Breast epithelium (tissue), 4 donors: ENCODE data around the gene TSEN15. TPM values are rescaled to one million over a fixed set of nuclear protein-coding genes. Genes with fewer than 3 reads are reported as not detected.

Source experiments
- DNase-seq, 2 donors: peaks; one replicate each; pipeline ENCODE4 v3.0.0-alpha.2; 2019; ENCODE audit warnings: low spot score in 2 of 2
- H3K27ac ChIP-seq, 2 donors: fragments of 200-600 bp; sonication (generic) in 1 of 2; one replicate each; pipeline ENCODE4 v1.5.1; 2016 to 2019; ENCODE audit warnings: mild to moderate bottlenecking in 1 of 2
- H3K27me3 ChIP-seq, 2 donors: fragments of 200-600 bp; sonication (generic) in 1 of 2; one replicate each; pipeline versions ENCODE4 v1.5.1 to v1.6.0; 2017 to 2019; ENCODE audit warnings: control low read depth in 1 of 2, mild to moderate bottlenecking in 1 of 2
- H3K36me3 ChIP-seq: fragments of 200-600 bp; one replicate; pipeline ENCODE4 v1.5.1; 2019
- H3K4me1 ChIP-seq, 2 donors: fragments of 200-600 bp; sonication (generic); one replicate each; pipeline ENCODE4 v1.5.1; 2016 to 2019; ENCODE audit warnings: control low read depth in 1 of 2
- H3K4me3 ChIP-seq, 3 donors: fragments of 200-600 bp; sonication (generic); 1 replicate in 2 of 3; 2 replicates in 1 of 3; pipeline ENCODE4 v1.5.1; 2016 to 2019; ENCODE audit warnings: mild to moderate bottlenecking in 3 of 3, moderate library complexity in 2 of 3
- H3K9me3 ChIP-seq, 2 donors: fragments of 200-600 bp; sonication (generic) in 1 of 2; one replicate each; pipeline ENCODE4 v1.5.1; 2016 to 2019; ENCODE audit warnings: control low read depth in 1 of 2
- CTCF ChIP-seq, 3 donors: fragments of 450-650 bp; IDR thresholded peaks; one replicate each; pipeline ENCODE4 v1.5.1; 2016 to 2017; ENCODE audit warnings: antibody characterized with exemption in 3 of 3, mild to moderate bottlenecking in 3 of 3, moderate library complexity in 3 of 3
- POLR2A ChIP-seq: fragments of 450-650 bp; IDR thresholded peaks from one replicate; pipeline ENCODE4 v1.6.1; 2016; ENCODE audit warnings: antibody characterized with exemption, mild to moderate bottlenecking, moderate library complexity
- POLR2AphosphoS5 ChIP-seq, 3 donors: sonication (generic); formaldehyde crosslinking; IDR thresholded peaks; one replicate each; pipeline ENCODE4 v1.6.1; 2017; ENCODE audit warnings: antibody characterized with exemption in 3 of 3
- intact Hi-C: fragments of 100-400 bp; cut with DNase I; formaldehyde crosslinking; loops from one replicate; pipeline ENCODE4 v1.15.1; 2023; ENCODE audit warnings: low total_unique reads
- total RNA-seq, 3 donors: library from RNA; depleted of rRNA; stranded (reverse); fragments of >200 nt; gene quantifications; one replicate each; pipeline ENCODE4 v1.1.0, GENCODE V29; 2016

TSEN15 gene
- total RNA-seq, 3 donors from 2014 or later = 18.9 to 25.0 (median 23.6) TPM

- DNase-seq = no peak
- no peak overlapping the region for H3K4me3 ChIP-seq
- no peaks in the 10 kb centered on the region for H3K9me3 ChIP-seq
- no peaks in the 10 kb centered on the region for H3K36me3 ChIP-seq
- TF ChIP-seq POLR2A (no peak), POLR2AphosphoS5 (IDR thresholded peaks at IDR 0.05) (no peak), CTCF (IDR thresholded peaks at IDR 0.05) (no peak)
- no peak overlapping the region for H3K27ac ChIP-seq
- no peaks in the 10 kb centered on the region for H3K4me1 ChIP-seq
- no peaks in the 10 kb centered on the region for H3K27me3 ChIP-seq
- intact Hi-C loops = no loop called here
These were observed 18.1 kb downstream of the TSEN15 start for GRCh38 chr1:184069675-184070074.

GRCh38 chr1:184072376-184072775, 20.8 kb downstream of the TSEN15 start:
- H3K27ac ChIP-seq = no peak overlapping the region
- no peak overlapping the region for H3K4me3 ChIP-seq
- intact Hi-C loops = no loop called here
- no peaks in the 10 kb centered on the region for H3K27me3 ChIP-seq
- H3K9me3 ChIP-seq = no peaks in the 10 kb centered on the region
- H3K36me3 ChIP-seq = no peaks in the 10 kb centered on the region
- no peak for DNase-seq
- H3K4me1 ChIP-seq = no peaks in the 10 kb centered on the region
- no peak for TF ChIP-seq POLR2A
- no peak for TF ChIP-seq POLR2AphosphoS5 (IDR thresholded peaks at IDR 0.05)
- no peak for TF ChIP-seq CTCF (IDR thresholded peaks at IDR 0.05)

- no peaks in the 10 kb centered on the region for H3K36me3 ChIP-seq
- H3K4me1 ChIP-seq = no peaks in the 10 kb centered on the region
- no peak for DNase-seq
- no peaks in the 10 kb centered on the region for H3K9me3 ChIP-seq
- no peaks in the 10 kb centered on the region for H3K27me3 ChIP-seq
- TF ChIP-seq CTCF (IDR thresholded peaks at IDR 0.05) (no peak), POLR2A (no peak), POLR2AphosphoS5 (IDR thresholded peaks at IDR 0.05) (no peak)
- no peak overlapping the region for H3K4me3 ChIP-seq
- no peak overlapping the region for H3K27ac ChIP-seq
- intact Hi-C loops = no loop called here
These were observed 22.9 kb downstream of the TSEN15 start for GRCh38 chr1:184074383-184074782.

- Histone ChIP-seq H3K4me1 (no peaks in the 10 kb centered on the region), H3K27ac (no peak overlapping the region), H3K9me3 (no peaks in the 10 kb centered on the region), H3K4me3 (no peak overlapping the region), H3K27me3 (no peaks in the 10 kb centered on the region), H3K36me3 (no peaks in the 10 kb centered on the region)
- intact Hi-C loops = no loop called here
- DNase-seq = no peak
- TF ChIP-seq POLR2A = no peak
- TF ChIP-seq CTCF (IDR thresholded peaks at IDR 0.05) = peak; percentile 55 to 84 (median 80)
- no peak for TF ChIP-seq POLR2AphosphoS5 (IDR thresholded peaks at IDR 0.05)
These were observed 23.8 kb downstream of the TSEN15 start for GRCh38 chr1:184075055-184076029.

GRCh38 chr1:184078564-184079249, 27.2 kb downstream of the TSEN15 start:
- no peak overlapping the region for H3K4me3 ChIP-seq
- no peak overlapping the region for H3K27ac ChIP-seq
- intact Hi-C loops = no loop called here
- no peaks in the 10 kb centered on the region for H3K9me3 ChIP-seq
- TF ChIP-seq POLR2A (no peak), CTCF (IDR thresholded peaks at IDR 0.05) (no peak), POLR2AphosphoS5 (IDR thresholded peaks at IDR 0.05) (no peak)
- H3K27me3 ChIP-seq = no peaks in the 10 kb centered on the region
- no peaks in the 10 kb centered on the region for H3K36me3 ChIP-seq
- no peaks in the 10 kb centered on the region for H3K4me1 ChIP-seq
- no peak for DNase-seq
